ENCODE results near the gene DHX16.
A peak's percentile ranks its signal among the peaks of the same experiment; 100 is the strongest.
"Not testable (repeated sequence)": the region's sequence is repeated elsewhere in the genome, so short reads cannot be mapped to it uniquely, and the experiment has no call there.

The DHX16 gene

DNA sequence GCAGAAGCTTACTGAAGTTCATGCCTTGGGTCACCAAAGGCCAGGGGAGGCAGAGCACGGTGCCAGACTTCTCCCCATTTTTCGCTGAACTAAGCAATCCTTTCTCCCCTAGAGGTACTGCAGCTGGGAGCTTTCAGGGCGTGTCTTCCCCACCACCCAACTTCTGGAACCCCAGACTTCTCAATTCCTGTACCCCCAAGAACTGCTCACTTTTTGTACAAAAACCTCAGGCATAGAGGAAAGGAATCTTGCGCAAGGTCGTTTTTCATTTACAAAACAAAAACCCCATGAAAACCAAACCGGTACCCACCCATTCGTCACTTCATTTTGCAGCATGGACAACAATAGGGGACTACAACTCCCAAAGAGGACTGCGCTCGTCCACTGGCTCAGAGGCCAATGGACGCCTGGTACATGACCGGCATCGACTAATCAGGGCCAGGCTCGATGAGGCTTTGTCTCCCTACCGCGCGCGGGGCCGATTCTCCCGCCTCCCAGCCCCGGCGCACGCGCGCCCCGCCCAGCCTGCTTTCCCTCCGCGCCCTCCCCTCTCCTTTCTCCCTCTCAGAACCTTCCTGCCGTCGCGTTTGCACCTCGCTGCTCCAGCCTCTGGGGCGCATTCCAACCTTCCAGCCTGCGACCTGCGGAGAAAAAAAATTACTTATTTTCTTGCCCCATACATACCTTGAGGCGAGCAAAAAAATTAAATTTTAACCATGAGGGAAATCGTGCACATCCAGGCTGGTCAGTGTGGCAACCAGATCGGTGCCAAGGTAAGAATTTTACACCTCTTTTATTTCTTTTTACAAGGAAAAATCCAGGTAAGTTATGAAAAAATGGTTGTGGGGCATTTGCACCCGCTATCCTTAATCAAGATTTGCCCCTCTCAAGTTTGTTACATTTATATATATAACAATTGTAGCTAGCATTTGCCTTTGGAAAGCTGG is 47.3 kb upstream of the DHX16 start, which contains the start of gene TUBB:
TSS of gene TUBB (plus strand) at position 562 of the 947 bp plus-strand sequence. CDS start at position 717, 155 bp downstream.
- peak within 1 kb of the TSS; percentile 96 for H2BK5ac ChIP-seq (ENCODE audit: low read depth, low read length, poor library complexity)
- peak within 1 kb of the TSS; percentile 91 for H3K27ac ChIP-seq (ENCODE audit: low read depth, low read length)
- peak within 1 kb of the TSS; percentile 67 for H3K18ac ChIP-seq (ENCODE audit: low read length)
- H2BK12ac ChIP-seq (ENCODE audit: low read length) = no peak within 1 kb of the TSS
- peak within 1 kb of the TSS; percentile 27 for H2AFZ ChIP-seq (ENCODE audit: insufficient read depth, low read length, poor library complexity)
- peak within 1 kb of the TSS; percentile 74 for H3K14ac ChIP-seq (ENCODE audit: low read length)
- peak within 1 kb of the TSS; percentile 71 for H2AK5ac ChIP-seq (ENCODE audit: low read length)
- no peak within 1 kb of the TSS for H3K23ac ChIP-seq (ENCODE audit: low read length)
- peaks cover 28 to 34% of the 10 kb centered on the region in 2 experiments for H3K36me3 ChIP-seq (ENCODE audit: control insufficient read depth in 1 of 2, insufficient read depth in 2 of 2, low read length in 2 of 2)
- H3K4me1 ChIP-seq (ENCODE audit: control insufficient read depth in 1 of 2, insufficient read depth in 2 of 2, low read length in 2 of 2) = peaks cover 5 to 6% of the 10 kb centered on the region in 2 experiments
- peaks cover 20% of the 10 kb centered on the region for H3K79me2 ChIP-seq (ENCODE audit: control insufficient read depth, insufficient read depth, low read length, poor library complexity)
- H2BK120ac ChIP-seq (ENCODE audit: insufficient read depth, low read length, poor library complexity) = peak within 1 kb of the TSS; percentile 61
- DNase-seq = peak; percentile 98
- H4K8ac ChIP-seq (ENCODE audit: low read depth, low read length) = peak within 1 kb of the TSS; percentile 79
- peak within 1 kb of the TSS; percentile 90 for H4K91ac ChIP-seq (ENCODE audit: low read depth, low read length)
- peak within 1 kb of the TSS; percentile 90 for H3K4ac ChIP-seq (ENCODE audit: low read depth, low read length)
- no peaks in the 10 kb centered on the region for H3K27me3 ChIP-seq (ENCODE audit: insufficient read depth, low read length)
- H3K79me1 ChIP-seq (ENCODE audit: low read length) = peaks cover 27% of the 10 kb centered on the region
- peak within 1 kb of the TSS; percentile 72 for H3K4me2 ChIP-seq (ENCODE audit: low read length)
- H4K12ac ChIP-seq (ENCODE audit: low read depth, low read length) = peak within 1 kb of the TSS; percentile 89
- H3K9ac ChIP-seq (ENCODE audit: low read length) = peak within 1 kb of the TSS; percentile 96
- H3K9me3 ChIP-seq (ENCODE audit: insufficient read depth, low read depth, low read length) = peaks cover 4% of the 10 kb centered on the region
- WGBS (ENCODE audit: extremely low coverage, insufficient coverage, insufficient read length) = no CpG with 5 or more reads among the region's 38 CpGs
- peak within 1 kb of the TSS; percentile 84 for H3K4me3 ChIP-seq (ENCODE audit: low read depth, low read length)

DNA sequence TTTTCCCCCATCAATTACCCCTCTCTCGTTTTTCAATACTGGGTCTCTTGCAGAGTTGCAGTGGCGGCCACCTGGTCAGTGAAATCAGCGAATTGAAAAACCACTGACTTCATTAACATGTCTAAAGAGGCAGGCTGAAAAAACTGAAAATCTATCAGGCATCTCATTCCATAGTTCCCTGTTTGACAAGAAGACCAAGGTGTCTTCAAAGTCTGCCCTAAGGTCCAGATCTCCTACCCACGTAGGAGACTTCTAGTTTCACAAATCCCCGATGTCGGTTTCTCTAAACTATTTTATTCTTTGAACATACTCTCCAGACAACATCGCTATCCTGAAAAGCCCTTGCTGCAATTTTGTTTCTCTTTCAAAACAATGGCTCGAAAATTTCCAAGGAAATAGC is 46.5 kb upstream of the DHX16 start:
- H2BK120ac ChIP-seq (ENCODE audit: insufficient read depth, low read length, poor library complexity) = peak overlapping the region; percentile 59
- no peak overlapping the region for H3K18ac ChIP-seq (ENCODE audit: low read length)
- H3K4me2 ChIP-seq (ENCODE audit: low read length) = peak overlapping the region; percentile 72
- H3K9ac ChIP-seq (ENCODE audit: low read length) = peak overlapping the region; percentile 76
- peak overlapping the region; percentile 27 for H2AFZ ChIP-seq (ENCODE audit: insufficient read depth, low read length, poor library complexity)
- peaks cover 4% of the 10 kb centered on the region for H3K9me3 ChIP-seq (ENCODE audit: insufficient read depth, low read depth, low read length)
- H3K4ac ChIP-seq (ENCODE audit: low read depth, low read length) = peak overlapping the region; percentile 65
- peak overlapping the region; percentile 70 for H4K8ac ChIP-seq (ENCODE audit: low read depth, low read length)
- H3K14ac ChIP-seq (ENCODE audit: low read length) = peak overlapping the region; percentile 74
- H3K4me3 ChIP-seq (ENCODE audit: low read depth, low read length) = peak overlapping the region; percentile 39
- WGBS (ENCODE audit: extremely low coverage, insufficient coverage, insufficient read length) = no CpG with 5 or more reads among the region's 8 CpGs
- peaks cover 25 to 29% of the 10 kb centered on the region in 2 experiments for H3K36me3 ChIP-seq (ENCODE audit: control insufficient read depth in 1 of 2, insufficient read depth in 2 of 2, low read length in 2 of 2)
- H2AK5ac ChIP-seq (ENCODE audit: low read length) = peak overlapping the region; percentile 59
- H2BK5ac ChIP-seq (ENCODE audit: low read depth, low read length, poor library complexity) = peak overlapping the region; percentile 49
- no peak overlapping the region for H3K23ac ChIP-seq (ENCODE audit: low read length)
- no peaks in the 10 kb centered on the region for H3K27me3 ChIP-seq (ENCODE audit: insufficient read depth, low read length)
- peaks cover 5 to 6% of the 10 kb centered on the region in 2 experiments for H3K4me1 ChIP-seq (ENCODE audit: control insufficient read depth in 1 of 2, insufficient read depth in 2 of 2, low read length in 2 of 2)
- peak in 1 of 2 donors; percentile 51 for DNase-seq
- peaks cover 27% of the 10 kb centered on the region for H3K79me1 ChIP-seq (ENCODE audit: low read length)
- peak overlapping the region; percentile 87 for H3K27ac ChIP-seq (ENCODE audit: low read depth, low read length)
- no peak overlapping the region for H2BK12ac ChIP-seq (ENCODE audit: low read length)
- H4K91ac ChIP-seq (ENCODE audit: low read depth, low read length) = peak overlapping the region; percentile 90
- peak overlapping the region; percentile 57 for H4K12ac ChIP-seq (ENCODE audit: low read depth, low read length)
- peaks cover 20% of the 10 kb centered on the region for H3K79me2 ChIP-seq (ENCODE audit: control insufficient read depth, insufficient read depth, low read length, poor library complexity)

DNA sequence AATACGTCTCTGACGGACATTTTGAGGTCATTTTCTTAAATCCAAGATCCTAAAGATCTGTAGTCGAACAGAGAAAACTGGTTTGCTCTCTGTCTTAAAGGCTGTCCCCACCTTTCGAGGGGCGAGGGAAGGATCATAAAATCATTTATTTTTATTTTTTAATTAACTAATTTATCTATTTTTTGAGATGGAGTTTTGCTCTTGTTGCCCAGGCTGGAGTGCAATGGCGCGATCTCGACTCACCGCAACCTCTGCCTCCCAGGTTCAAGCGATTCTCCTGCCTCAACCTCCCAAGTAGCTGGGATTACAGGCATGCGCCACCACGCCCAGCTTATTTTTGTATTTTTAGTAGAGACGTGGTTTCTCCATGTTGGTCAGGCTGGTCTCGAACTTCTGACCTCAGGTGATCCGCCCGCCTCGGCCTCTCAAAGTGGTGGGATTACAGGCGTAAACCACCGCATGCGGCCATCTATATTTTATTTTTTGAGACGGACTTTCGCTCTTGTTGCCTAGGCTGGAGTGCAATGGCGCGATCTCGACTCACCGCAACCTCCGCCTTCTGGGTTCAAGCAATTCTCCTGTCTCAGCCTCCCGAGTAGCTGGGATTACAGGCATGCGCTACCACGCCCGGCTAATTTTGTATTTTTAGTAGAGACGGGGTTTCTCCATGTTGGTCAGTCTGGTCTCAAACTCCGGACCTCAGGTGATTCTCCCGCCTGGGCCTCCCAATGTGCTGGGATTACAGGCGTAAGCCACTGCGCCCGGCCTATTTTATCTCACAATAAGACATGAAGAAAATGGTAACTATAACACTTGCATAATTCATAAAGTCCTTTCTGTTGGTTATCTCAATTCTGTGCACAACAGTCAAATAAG is 45.3 kb upstream of the DHX16 start:
- Histone ChIP-seq H3K4ac (ENCODE audit: low read depth, low read length) (peak overlapping the region; percentile 50), H4K12ac (ENCODE audit: low read depth, low read length) (peak overlapping the region; percentile 61), H3K4me2 (ENCODE audit: low read length) (peak overlapping the region; percentile 4), H3K36me3 (ENCODE audit: control insufficient read depth in 1 of 2, insufficient read depth in 2 of 2, low read length in 2 of 2) (peaks cover 17 to 23% of the 10 kb centered on the region in 2 experiments), H3K79me1 (ENCODE audit: low read length) (peaks cover 27% of the 10 kb centered on the region), H3K27ac (ENCODE audit: low read depth, low read length) (peak overlapping the region; percentile 65), H2BK5ac (ENCODE audit: low read depth, low read length, poor library complexity) (peak overlapping the region; percentile 52), H3K79me2 (ENCODE audit: control insufficient read depth, insufficient read depth, low read length, poor library complexity) (peaks cover 20% of the 10 kb centered on the region)
- H3K23ac ChIP-seq (ENCODE audit: low read length); DNase-seq; H2AFZ ChIP-seq (ENCODE audit: insufficient read depth, low read length, poor library complexity); H2AK5ac ChIP-seq (ENCODE audit: low read length); H4K91ac ChIP-seq (ENCODE audit: low read depth, low read length); H3K27me3 ChIP-seq (ENCODE audit: insufficient read depth, low read length); H3K9ac ChIP-seq (ENCODE audit: low read length); H3K14ac ChIP-seq (ENCODE audit: low read length); H2BK12ac ChIP-seq (ENCODE audit: low read length); H3K18ac ChIP-seq (ENCODE audit: low read length); H2BK120ac ChIP-seq (ENCODE audit: insufficient read depth, low read length, poor library complexity); H3K4me1 ChIP-seq (ENCODE audit: control insufficient read depth in 1 of 2, insufficient read depth in 2 of 2, low read length in 2 of 2); H4K8ac ChIP-seq (ENCODE audit: low read depth, low read length); H3K4me3 ChIP-seq (ENCODE audit: low read depth, low read length); H3K9me3 ChIP-seq (ENCODE audit: insufficient read depth, low read depth, low read length): not testable (repeated sequence)
- WGBS (ENCODE audit: extremely low coverage, insufficient coverage, insufficient read length) = no CpG with 5 or more reads among the region's 37 CpGs

Measured in trophoblast cell (in vitro differentiated cells and primary cell).